ENCODE measurements around the gene GPM6B.
A peak's percentile ranks its signal among the peaks of the same experiment; 100 is the strongest.
"Not testable (repeated sequence)": the region's sequence is repeated elsewhere in the genome, so short reads cannot be mapped to it uniquely, and the experiment has no call there.

Gene GPM6B

DNA sequence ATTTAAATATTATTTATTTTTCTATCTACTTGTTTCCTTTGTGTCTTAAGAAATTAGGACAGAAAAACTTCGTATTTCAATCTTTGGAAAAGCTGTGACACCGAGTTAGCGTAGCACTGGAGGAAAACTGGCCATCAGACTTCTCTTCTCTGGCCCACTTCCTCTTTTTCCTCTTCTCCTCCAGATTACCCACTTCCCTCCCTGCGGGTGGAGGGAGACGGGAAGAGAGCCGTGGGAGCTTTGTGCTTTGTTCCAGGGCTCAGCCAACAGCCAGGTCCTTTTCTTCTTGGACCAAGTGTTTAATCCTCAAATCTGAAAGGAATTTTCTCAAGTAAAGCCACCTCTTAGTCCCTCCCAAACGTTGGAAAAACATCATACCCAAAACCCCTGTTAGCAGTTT, 52.6 kb downstream of the GPM6B start:
- no peak for DNase-seq (ENCODE audit: low spot score)

DNA sequence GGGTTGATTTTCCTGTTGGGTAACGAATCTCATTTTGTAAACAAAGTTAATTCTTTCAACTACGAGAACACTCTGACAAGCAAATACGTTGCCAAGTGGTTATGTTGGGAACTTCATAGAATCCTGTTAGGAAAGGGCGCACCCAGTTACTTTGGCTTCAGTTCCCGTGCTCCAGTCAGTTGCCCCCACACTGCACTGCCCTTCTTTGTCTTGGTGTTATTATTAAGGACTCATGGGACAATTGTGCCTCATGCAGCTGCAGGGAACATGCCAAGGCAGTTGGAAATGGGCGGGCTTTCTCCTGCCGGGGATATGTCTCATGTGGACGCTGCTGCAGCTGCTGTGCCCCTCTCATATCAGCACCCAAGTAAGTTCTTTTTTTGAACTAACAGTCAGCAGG, 53.4 kb downstream of the GPM6B start:
- DNase-seq (ENCODE audit: low spot score) = no peak

DNA sequence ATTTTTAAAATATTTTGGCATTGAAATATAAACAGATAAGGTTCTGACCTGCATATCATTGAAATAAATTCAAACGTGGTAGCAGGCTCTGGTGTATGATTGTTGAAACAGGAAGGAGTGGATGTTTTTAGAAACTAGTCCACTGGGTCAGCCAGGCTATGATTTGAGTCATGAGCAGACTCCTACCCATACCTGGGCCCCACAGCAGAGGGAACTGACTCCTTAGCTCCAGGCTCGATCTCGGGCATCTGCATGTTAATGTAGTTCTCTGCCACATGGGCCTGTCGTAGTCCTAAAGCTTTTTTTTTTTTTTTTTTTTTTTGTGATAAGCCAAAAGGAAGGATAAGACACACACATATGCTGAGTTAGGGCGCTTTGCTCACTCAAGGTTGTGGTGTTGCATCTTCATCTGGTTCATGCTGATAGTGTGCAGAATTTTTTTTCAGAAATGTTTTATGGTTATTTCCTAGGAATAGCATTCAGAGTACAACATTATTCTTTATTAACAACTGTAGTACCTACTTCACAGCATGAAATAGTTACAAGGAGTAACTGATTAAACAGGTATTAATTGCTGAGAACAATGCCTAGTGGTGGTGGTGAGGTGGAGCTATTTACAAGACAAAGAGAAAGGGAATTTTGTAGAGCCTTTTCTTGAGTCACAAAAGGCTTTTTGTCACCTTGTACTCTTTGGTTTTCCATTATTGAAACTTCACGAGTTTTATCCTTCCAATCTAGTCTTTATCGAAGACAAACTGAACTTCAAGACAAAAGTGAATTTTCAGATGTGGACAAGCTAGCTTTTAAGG, 55.1 kb downstream of the GPM6B start:
- no peak for DNase-seq (ENCODE audit: low spot score)

DNA sequence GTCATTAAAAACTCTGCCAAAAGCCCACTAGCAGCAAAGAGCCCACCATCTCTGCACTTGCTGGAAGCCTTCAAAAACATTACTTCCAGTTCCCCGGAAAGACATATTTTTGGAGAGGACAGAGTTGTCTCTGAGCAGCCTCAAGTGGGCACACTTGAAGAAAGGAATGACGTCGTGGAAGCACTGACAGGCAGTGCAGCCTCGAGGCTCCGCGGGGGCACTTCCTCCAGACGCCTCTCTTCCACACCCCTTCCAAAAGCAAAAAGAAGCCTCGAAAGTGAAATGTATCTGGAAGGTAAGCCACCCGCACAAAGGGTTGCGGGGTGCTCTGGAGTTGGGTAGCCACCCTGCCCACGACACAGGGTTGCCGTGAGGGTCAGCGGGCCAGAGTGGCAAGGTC, 56.5 kb downstream of the GPM6B start:
- no peak for DNase-seq (ENCODE audit: low spot score)

DNA sequence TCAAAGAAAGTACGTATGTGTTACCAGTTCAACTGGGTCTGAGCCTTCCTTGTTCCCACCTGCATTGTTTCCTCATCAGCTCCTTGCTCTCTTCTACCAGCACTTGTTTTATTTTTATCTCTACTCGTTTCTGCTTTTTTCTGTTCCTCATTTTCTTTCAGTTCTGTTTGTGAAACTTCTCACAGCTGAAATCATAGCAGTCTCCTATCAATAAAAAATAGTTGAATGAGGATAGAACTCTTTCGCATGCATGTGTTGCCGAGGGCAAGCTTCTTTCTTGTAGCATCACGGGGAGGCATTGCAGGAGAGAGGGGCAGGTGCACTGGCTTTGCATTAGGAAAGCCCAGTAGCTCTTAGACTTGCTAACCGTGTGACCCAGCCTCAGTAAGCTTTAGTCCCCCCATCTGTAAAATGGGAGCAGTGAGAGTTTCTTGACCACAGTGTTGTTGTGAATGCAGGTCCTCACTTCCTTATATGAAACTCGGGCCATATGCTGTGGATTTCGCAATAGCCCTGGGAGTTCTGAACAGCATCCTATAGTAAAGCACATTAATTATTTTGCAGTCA, 57.7 kb downstream of the GPM6B start:
- DNase-seq (ENCODE audit: low spot score) = peak; percentile 84

DNA sequence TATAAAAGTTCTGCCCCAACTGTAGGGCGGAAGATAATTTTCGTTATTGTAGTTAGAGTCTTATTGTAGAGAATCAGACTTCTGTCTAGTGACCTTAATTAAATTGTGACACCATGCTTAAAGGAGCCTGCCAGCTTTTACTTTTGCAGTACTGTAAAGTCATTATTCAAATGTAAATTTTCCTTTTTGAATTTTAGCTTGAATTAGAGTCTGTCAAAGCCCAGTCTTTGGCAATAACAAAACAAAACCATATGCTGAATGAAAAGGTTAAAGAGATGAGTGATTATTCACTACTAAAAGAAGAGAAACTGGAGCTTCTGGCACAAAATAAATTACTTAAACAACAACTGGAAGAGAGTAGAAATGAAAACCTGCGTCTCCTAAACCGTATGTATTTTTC, 60.5 kb downstream of the GPM6B start:
- DNase-seq (ENCODE audit: low spot score) = no peak

DNA sequence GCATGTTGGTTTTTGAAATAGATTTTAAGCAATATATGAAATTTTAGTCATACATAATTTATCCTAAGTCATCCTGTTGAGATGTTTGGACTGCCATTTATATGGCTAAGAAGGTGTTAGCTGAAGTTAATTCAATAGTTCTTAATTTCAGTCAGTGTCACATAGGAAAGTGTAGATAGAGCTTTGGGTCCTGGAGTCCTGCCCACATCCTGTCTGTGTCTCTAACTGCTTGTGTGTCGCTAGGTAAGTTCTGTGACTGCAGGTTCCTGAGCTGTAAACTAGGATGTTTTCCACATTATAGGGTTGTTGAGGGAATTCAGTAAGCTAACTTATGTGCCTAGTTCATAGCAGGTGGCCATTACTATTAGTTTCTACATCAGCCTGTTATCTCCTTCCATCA, 61.6 kb downstream of the GPM6B start:
- peak; percentile 36 for DNase-seq (ENCODE audit: low spot score)

DNA sequence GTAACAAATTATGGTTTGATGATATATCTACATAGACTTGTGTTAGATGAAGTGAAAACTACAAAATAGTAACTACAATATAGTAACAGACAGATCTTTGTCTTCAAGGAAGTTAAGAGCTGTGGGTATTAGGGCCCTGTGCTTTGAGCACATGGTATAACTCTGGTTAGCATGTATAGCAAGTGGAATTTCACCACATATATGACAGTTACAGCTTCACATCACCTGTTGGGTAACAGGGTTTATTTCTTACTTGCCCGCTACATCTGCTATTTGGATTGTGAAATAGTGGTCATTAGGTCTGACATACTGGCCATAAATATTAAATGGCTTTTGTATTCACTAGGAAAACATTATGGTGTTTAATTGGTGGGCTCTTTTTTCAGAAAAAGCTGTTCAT, 62.1 kb downstream of the GPM6B start:
- no peak for DNase-seq (ENCODE audit: low spot score)

DNA sequence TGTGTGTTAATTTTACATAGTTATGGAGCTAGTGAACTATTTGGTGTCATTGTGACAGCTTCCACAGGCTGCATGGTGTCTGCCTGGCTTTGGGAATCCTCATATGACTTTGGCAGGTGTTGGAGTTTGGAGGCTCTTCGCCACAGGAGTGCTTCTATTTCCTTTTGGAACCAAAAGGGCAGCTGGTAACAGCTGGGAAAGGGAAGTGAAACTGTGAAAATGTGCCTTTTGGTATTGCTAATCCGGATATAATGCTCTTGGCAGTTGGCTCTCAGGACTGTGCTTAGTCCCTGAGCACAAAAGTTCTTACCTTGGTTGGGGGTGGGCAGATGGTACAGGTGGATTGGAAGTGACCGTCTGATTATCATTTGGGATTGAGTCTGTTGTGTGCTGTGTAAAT, 64.2 kb downstream of the GPM6B start:
- peak; percentile 67 for DNase-seq (ENCODE audit: low spot score)

DNA sequence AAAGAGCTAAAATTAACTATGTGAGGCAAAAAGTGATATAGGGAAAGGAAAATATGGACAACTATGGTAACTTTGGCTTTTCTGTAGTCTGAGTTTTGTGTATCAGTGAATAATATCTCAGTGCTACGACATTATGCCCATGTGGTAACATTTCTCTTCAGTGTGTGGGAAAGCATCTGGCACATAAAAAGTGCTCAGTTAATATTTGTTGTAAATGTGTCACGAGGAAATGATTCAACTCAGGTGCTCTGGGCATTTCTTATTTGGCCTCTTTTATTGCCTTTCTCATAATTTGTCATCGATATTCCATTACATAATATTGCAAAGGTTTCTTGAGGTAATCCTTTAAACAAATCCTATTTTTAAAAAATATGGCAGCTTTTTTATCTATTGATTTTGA, 64.8 kb downstream of the GPM6B start:
- no peak for DNase-seq (ENCODE audit: low spot score)

DNA sequence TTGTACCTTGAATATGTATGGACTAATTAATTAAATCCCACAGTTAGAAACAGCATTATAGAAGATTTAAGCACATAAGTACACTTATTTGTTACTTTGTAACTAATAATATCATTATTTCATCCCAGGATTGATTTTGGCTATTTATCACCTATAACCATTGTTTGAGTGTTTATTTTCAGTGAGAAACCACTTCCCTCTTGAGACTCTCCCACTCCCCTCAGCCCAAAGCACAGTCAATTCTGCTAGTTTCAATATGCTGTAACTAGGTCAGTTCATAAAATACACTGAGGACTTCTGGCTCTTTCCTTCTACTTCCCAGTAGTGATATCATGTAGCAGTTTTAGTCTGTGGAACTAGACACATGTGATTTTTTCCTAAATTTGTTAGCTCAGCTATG, 66.1 kb downstream of the GPM6B start:
- no peak for DNase-seq (ENCODE audit: low spot score)

DNA sequence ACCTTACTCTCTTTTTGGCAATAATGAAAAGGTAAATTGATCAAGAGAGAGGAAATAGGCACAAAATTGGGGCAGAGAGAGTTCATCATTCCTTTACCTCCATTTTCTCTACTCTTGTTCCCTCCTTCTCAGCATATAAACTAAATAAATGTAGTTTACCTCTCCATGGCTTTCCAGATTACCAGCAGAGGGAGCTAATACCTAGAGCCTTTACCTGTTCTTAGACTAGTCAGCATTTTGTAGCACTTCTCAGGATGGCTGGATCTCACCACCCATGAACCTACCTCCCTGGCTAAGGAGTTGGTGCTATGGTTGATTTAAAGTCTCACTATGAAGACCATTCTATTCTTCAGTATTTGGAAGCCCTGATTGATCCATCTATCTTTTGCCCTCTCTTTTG, 66.7 kb downstream of the GPM6B start:
- peak; percentile 67 for DNase-seq (ENCODE audit: low spot score)

DNA sequence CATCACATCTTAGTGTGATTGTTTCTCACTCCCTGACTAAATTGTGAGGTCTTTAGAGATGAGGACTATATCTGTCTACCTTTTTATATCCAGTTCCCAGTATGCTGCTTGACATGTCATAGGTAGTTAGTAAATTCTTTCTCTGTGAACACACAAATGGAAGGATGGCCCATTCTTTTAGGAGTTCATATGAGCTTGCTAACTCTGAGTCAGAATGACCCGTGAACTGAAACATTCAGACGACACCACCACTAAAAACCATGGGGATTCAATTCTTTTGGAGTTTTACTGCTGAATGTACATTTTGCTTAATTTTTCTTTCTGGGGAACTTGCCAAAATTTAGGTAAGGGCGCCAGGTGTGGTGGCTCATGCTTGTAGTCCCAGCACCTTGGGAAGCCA, 68.4 kb downstream of the GPM6B start:
- no peak for DNase-seq (ENCODE audit: low spot score)

DNA sequence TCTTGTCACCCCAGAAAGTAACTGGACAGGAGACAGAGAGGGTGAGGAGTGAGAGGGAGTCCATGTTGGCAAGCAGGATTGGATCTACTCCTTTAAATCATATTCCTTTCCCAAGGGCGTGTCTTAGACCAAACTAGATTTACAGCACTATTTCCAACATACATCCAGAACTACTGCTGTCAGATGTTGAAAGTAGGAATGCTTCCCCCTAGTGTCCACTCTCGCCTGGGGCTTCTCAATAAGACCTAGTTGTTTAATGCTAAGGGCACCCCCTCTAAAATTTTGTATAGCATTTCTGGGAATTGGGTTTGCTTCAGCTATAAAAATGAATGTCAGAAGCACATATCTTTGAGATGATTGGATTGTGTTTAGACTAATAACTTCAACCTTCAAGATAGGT, 69.1 kb downstream of the GPM6B start:
- peak; percentile 53 for DNase-seq (ENCODE audit: low spot score)

DNA sequence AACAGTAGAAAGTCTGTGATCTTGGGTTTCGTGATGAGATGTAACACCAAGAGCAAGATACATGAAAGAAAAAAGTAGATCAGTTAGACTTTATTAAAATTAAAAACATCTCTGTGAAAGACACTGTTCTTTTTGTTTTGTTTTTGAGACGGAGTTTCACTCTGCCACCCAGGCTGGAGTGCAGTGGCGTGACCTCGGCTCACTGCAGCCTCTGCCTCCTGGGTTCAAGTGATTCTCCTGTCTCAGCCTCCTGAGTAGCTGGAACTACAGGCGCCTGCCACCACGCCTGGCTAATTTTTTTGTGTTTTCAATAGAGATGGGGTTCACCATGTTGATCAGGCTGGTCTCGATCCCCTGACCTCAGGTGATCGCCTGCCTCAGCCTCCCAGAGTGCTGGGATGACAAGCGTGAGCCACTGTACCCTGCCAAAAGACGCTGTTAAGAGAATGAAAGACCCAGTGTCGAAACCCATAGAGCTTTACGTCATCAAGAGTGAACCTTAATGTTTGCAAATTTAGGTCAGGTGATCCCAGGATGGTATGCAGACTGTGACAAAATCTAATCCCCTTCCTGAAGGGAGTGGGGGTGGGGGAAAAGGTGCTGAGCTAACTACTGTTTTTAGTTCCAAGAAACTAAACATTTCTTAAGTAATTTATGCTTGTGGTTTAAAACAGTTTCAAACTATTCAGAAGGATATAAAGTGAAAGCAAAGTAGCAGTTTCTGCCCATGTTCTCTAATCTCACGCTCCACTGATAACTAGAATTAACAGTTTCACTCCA, 74.3 kb downstream of the GPM6B start:
- peak; percentile 76 for DNase-seq (ENCODE audit: low spot score)

DNA sequence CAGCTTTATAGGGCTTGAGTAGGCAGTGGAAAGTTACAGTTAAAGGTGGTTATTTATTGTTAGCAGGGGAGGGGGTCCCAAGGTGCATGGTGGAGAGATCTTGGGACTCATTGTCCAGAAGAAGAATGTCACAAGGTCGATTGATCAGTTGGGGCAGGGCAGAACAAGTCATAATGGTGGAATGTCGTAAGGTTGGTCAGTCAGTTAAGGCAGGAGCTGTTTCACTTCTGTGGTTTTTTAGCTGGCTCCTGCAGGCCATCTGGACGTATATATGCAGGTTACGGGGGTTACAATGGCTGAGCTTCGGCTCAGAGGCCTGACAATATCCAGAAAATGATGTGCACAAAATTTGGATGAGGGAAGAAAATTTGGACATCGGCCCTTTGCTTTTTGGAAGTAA, 75.2 kb downstream of the GPM6B start:
- DNase-seq (ENCODE audit: low spot score) = peak; percentile 36

DNA sequence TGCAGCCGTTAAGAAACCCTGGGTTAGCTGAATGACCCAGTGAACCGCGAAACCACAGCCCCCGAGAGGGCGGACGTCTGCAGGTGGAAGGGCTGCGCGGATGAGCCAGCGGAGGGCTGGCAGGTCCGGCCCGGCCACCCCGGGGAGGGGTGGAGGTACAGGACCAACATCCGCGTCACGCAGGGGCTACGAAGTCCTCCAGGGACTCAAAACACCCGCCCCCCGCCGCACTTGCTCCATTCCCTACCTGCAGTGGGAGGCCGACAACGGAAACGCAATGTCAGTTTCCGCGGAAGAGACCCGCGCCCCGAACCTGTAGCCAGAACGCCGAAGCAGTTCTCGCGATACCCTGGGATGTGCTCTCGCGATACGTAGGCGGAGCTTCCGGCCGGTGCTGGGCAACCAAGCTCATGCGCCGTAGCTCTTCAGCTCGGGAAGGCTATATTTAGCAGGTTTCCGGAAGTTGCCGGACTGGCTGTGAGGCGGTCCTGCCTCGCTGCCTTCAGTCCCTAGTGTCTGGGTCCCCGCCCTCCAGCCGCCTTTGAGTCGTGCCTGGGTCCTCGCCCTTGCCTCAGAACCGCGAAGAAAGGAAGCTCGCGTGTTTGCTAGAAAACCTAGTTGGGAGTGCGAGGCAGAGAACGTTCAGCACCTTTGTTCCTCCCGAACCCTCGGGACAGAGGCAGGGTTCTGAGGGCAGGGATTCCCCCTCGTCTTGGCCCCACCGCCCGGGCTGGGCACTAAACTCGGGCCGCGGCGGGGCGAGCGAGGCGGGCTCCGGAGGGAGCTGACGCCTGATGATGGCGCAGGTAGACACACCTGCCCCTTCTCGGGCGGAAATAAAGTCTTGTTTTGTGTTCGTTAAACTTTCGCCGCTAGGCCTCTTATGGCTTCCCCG, 82.4 kb downstream of the GPM6B start, which contains the start of the genes OFD1 and TRAPPC2:
OFD1 (plus strand) TSS at position 471 of the 895 bp plus-strand sequence; CDS start at position 795, 324 bp downstream.
TRAPPC2 (minus strand) TSS at position 343 of the 895 bp plus-strand sequence. CDS start 14,657 bp downstream, outside the sequence.
- peak; percentile 96 for DNase-seq (ENCODE audit: low spot score)

DNA sequence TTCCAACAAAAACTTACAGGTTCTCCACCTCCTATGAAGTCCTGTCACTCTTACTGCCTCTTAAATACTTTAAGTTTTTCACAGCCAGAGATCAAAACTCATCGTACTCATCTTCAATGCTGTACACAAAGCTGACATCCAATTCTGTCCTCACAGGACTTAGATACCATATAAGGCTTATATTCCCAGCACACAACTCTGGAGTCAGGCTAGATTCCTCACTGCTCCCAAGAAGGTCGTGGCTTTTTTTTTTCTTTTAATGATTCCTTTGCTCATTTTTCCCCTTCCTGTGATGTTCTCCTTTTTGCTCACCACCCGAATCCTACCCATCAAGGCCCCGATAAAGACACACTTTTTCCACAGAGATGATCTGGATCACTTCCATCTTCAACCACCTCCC, 83.4 kb downstream of the GPM6B start:
- no peak for DNase-seq (ENCODE audit: low spot score)

DNA sequence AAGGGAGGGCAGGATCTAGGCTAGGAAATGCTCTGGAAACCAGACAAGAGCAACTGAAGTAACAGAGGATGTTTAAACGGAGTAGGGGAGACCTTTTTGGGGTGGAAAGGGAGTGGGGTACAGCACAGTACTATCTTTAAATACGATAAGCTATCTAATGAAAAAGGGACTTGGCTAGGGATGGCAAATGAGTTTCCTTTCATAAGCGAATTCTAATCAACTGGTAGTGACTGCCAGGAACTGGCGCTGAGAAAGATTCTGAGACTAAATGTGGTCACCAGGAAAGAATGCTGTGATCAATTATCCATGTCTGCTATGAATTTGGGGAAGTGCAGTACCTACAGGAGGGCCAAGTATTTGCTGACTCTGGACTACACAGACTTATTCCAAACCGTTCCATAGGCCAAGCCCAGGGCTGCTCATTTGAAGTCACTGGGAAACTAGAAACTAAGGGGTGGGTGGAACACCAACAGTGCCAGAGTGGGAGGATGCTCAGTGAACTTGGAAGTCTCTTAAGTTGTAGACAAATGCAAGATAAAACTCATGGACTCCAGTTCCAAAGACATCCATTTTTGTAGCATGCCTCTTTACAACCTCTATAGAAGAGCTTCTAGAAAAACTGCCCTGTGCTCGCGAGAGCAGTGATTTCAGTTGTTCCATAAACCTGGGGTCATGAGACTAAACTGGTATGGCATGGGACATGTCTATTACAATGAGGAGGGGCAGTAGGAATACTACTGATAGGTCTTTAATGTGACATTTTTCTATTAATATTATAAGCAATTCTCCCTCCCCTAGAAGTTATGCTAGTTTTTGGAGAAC, 84.4 kb downstream of the GPM6B start:
- DNase-seq (ENCODE audit: low spot score) = no peak

DNA sequence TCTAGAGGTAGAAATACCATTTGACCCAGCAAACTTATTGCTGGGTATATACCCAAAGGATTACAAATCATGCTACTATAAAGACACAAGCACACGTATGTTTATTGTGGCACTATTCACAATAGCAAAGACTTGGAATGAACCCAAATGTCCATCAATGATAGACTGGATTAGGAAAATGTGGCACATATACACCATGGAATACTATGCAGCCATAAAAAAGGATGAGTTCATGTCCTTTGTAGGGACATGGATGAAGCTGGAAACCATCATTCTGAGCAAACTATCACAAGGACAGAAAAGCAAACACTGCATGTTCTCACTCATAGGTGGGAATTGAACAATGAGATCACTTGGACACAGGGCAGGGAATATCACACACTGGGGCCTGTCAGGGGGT, 86.4 kb downstream of the GPM6B start:
- not testable (repeated sequence) for DNase-seq (ENCODE audit: low spot score)

DNA sequence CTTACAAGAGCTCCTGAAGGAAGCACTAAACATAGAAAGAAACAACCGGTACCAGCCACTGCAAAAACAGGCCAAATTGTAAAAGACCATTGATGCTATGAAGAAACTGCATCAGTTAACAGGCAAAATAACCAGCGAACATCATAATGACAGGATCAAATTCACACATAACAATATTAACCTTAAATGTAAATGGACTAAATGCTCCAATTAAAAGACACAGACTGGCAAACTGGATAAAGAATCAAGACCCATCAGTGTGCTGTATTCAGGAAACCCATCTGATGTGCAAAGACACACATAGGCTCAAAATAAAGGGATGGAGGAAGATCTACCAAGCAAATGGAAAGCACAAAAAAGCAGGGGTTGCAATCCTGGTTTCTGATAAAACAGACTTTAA, 90.3 kb downstream of the GPM6B start:
- not testable (repeated sequence) for DNase-seq (ENCODE audit: low spot score)
